ENCODE results near the gene PIPOX.

The PIPOX gene, protein sequence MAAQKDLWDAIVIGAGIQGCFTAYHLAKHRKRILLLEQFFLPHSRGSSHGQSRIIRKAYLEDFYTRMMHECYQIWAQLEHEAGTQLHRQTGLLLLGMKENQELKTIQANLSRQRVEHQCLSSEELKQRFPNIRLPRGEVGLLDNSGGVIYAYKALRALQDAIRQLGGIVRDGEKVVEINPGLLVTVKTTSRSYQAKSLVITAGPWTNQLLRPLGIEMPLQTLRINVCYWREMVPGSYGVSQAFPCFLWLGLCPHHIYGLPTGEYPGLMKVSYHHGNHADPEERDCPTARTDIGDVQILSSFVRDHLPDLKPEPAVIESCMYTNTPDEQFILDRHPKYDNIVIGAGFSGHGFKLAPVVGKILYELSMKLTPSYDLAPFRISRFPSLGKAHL

DNA sequence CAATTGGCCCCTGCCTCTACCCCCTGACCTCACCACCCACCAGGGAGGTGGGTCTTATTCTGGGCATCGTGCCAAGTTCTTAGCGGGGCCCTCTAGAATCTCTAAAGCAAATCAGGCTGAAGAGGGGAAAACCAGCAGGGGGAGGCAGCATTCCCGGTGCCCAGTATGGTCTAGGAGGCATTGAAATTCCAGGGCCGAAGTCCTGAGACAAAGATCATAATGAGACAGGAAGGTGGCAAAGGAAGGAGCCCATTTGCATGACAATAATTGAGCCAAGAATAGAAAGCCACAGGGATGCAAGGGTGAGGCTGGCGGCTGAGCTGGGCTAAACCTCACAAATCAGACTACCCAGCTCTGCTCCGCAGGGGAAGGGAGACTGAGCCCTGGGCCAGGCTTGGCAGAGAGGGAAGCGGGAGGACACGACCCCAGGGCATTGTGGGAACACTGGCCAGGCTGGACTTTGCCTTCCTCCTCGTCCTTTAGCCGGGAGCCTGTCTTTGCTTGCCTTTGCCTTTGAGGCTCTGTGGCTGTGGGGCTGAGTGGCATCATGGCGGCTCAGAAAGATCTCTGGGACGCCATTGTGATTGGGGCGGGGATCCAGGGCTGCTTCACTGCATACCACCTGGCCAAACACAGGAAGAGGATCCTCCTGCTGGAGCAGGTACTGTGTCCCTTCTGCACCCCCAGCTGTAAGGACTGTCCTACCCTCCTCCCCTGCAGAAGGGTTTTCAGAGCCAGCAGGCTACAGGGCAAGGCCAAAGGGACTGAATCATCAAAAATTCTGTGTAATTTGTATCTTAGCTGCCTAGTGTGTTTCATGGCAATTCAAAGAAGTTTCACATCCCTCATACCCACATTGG, at the start of gene PIPOX:
PIPOX (plus strand) TSS at position 463 of the 860 bp plus-strand sequence; CDS start at position 548, 85 bp downstream.
- in situ Hi-C loops (cut with MboI; ENCODE audit: low sequenced_read_pairs): no loop called here

DNA sequence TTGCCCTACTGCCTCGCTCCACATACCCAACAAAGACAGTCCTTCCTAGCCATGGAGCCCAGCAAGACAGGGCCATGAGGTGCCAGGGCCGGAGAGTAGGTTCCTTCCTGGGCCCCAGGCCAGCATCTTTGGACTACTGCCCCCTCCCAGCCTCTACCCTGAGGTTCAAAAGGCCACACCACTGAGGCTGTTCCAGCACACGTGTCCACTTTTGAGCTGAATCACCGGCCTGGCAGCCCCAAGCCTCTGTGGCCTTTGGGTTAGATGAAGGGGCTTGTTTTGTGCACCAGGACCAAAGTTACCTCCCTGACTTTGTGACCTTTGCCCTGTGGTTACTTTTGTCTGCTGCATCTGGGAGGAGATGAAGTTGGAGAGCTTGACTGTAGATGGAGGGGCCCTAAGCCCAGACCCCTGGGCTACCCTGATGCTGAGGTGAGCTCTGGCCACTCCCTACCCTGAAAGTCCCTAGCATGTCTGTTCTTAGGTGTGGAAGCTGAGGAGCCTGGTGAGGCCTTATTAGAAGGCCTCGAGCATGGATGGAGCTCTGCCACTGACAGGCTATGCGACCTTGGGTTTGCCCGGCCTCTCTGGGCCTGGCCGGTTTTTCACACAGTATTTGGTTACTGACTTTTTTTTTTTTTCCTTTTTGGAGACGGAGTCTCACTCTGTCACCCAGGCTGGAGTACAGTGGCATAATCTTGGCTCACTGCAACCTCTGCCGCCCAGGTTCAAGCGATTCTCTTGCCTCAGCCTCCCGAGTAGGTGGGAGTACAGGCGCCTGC, 49.1 kb upstream of the PIPOX start:
- in situ Hi-C loops (cut with MboI; ENCODE audit: low sequenced_read_pairs): no loop called here

DNA sequence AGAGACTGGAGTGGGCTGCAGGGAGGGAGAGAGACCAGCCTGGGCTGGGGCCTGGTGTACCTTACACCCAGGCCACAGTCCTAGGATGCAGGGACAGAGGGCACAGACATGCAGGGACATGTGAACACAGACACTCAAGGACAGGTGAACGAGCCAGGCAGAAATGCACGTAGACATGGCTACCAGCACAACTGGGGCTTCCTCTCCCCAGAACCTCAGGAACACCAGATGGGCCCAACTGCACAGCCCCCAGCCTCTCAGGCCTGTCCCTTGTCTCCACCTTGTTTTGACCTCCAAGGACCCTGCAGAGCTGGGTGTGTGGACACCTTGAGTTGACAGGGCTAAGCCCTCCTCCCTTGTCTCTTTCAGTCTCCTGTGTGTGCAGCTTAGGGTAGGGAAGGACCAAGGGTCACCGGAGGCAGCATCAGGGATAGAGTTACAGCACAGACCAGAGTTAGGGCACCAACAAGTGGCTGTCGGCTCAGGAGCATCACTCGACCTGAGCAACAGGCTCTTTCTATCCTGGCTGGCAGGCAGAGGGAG, 46.3 kb upstream of the PIPOX start:
- in situ Hi-C loops (cut with MboI; ENCODE audit: low sequenced_read_pairs): no loop called here

DNA sequence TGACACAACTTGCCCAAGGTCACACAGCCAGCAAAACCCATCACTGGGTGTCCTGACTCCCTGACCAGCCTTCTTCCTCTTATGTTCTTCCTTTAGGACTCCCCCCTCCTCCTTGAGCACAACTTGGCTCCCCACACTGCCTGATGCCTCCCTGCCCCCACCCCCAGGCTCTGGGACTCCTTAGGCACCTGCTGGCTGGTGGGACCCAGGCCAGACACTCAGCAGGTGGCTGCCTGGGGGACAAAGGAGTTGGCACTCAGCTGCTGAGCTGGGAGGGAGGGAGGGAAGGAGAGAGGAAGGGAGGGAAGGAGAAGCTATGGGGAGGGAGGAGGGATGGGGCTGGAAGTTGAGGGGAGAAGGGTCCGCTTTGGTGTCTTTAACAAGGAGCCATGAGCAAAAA, 45.1 kb upstream of the PIPOX start:
- in situ Hi-C loops (cut with MboI; ENCODE audit: low sequenced_read_pairs): no loop called here

DNA sequence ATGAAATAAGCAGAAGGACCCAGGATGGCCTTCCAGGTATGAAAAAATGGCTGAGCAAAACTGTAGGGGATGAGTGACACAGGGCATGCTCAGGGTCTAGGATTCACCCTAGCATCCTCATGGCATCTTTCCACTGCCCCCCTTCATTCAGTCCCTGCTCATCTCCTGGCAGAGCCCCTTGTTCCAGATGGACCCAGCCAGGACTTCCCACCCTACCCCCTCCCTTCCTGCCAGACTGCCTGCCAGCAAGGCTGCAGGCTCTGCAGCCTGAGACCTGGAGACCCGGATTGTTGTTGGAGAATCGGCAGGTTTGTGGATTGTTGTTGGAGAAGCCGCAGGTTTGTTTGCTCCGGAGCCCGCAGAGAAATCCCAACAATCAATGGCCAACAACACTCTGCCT, 43.7 kb upstream of the PIPOX start:
- in situ Hi-C loops (cut with MboI; ENCODE audit: low sequenced_read_pairs): no loop called here

DNA sequence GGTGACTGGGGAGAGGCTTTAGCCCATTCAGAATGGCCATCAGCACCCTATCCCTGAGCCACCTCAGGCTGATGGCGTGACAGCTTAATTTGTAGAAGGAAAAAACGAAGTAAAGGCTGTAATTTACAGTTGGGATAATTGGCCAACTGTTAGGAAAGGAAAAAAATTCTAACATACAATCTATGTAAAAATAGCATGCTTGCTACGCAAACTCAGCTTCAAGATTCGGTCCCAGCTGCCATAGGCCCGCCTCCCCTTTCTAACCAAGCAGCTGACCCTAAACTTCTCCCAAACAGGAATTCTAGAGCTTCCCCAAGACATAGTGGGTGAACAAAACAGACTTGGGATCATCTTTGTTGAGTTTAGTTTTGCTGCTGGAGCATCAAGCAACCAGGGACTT, 42.0 kb upstream of the PIPOX start:
- in situ Hi-C loops (cut with MboI; ENCODE audit: low sequenced_read_pairs): no loop called here

DNA sequence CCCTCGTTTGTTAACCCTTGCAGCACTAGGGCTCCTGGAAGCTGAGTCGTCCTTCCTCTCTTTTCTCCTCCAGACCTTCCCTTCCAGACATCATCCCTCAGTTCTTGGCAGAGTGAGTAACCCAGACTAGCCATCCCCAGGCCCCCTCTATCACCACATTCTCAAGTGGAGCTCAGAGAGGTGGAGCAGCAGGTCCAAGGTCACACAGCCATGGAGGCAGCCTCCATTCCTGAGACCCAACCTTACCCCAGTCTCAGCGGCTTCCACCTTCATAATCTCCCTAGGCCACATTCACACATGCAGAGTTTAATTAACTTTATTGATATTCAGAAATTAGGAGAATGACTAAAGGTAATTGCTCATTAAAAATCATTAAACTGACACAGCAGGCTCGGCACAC, 40.1 kb upstream of the PIPOX start:
- in situ Hi-C loops (cut with MboI; ENCODE audit: low sequenced_read_pairs): no loop called here

DNA sequence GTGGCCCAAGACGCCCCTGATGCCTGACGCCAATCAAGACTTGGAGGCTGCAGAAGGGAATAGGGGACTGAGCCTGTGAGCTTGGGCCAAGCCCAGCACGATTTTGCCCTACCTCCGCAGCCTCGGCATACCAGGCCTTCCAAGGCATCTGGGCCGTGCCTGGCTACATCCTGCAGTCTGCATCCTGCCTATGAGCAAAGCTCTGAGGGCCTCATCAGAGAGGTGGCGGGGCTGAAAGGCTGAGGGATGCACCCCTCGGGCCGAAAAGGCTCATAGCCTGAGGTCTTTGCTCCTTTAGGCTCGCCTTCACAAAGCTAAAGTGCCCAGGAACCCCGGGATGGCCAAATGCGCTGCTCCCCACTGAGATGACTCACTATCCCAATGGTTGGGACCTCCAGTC, 39.7 kb upstream of the PIPOX start:
- in situ Hi-C loops (cut with MboI; ENCODE audit: low sequenced_read_pairs): no loop called here

DNA sequence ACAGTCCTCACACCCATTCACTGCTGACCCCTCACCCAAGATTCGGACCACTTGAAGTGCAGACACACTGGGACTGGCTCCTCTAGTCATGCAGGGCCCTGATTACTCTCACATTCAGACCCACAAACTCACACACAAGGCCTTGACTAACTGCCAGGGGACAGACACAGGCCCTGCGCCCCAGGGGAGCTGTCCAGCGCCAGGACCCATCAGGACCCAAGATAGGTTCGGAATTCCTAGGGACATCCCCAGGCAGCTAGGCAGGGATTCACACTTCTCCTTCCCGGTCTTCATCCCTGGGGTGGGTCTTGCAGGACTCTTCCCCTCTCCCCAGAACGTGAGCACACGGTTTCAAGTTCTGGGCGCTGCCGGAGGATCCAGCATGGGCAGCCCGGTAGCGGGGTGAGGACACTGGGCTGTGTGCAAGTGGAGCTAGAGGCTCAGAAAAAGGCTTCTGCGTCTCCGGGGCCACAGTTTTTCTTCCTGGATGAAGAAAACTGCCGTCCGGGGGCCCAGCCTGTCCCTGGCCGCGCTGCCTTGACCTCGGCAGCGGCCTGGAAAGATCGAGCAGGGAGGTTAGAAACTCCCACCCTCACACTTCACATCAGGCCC, 38.8 kb upstream of the PIPOX start:
- in situ Hi-C loops (cut with MboI; ENCODE audit: low sequenced_read_pairs): no loop called here

DNA sequence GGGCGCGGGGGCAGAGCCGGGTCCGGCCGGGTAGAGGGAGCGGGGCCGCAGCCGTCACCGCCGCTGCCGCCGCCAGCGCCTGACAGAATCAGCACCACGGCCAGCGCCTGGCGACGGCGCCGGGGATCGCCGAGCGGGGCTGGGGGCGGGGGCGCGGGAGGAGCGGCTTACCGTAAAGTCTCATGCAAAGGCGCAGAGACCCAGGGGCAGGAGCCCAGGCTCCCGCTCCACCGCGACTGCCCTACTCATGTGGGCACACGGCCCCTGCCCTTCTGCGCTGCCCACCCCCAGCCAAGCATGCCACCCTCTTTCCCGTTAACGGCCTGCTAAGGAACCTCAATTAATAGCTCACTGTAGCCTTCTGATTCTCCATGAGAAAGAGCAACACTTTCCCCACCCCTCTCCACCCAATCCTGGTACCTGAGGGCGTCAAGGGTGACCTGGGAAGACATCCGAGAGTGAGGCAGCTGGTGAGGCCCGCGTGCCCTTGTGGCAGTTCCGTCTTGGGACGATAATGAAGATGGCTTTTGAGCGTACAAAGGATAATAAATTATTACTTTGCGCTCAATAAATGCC, 36.9 kb upstream of the PIPOX start, which contains the start of gene SEZ6:
SEZ6 (minus strand) TSS at position 98 of the 576 bp plus-strand sequence. CDS start 164 bp downstream, outside the sequence.
- in situ Hi-C loops (cut with MboI; ENCODE audit: low sequenced_read_pairs): no loop called here

DNA sequence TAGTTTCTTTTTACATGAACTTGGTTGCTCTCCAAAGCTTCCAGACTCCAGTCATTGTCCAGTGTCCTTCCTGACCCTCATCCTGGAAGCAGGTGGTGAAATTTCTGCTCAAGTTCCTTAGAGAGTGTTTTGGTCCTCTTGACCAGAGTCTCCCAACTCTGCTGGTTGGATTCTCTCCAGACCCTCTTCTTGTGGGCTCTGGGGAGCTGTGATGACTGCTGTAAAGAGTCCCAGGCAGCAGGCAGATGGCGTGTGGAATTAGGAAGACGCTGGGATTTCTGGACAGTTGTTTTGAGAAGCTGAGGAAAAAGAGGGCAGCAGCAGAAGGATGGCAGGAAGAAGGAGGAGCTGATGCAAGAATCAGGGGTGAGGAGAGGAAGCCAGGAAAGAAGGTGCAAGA, 35.5 kb upstream of the PIPOX start:
- in situ Hi-C loops (cut with MboI; ENCODE audit: low sequenced_read_pairs): no loop called here

DNA sequence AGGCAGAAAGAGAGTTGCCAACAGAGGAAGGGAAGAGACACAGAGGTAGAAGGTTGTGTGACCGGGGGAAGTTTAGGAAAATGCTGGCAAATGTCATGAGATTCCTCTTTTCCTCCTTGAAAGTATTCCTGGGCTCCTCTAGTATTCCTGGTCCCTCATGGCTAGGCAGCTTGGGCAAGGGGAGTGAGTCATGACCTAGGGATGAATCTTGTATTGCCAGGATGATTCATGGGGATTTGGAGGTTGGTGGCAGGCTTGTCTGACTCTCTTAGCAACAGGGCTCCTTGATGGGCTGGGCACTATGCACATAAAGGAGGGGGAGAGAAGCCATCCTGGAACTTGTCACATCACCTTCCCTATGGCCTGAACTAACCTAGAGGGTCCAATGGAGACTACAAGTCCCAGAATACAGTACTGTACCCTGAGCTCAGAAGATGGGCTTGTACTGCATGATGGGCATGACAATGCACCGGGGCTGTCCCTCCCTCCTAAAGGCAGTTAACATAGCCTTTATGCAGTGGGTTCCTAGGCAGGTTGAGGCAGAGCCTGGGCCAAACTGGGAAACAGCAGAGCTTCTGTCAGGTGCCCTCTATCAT, 35.0 kb upstream of the PIPOX start:
- in situ Hi-C loops (cut with MboI; ENCODE audit: low sequenced_read_pairs): no loop called here

DNA sequence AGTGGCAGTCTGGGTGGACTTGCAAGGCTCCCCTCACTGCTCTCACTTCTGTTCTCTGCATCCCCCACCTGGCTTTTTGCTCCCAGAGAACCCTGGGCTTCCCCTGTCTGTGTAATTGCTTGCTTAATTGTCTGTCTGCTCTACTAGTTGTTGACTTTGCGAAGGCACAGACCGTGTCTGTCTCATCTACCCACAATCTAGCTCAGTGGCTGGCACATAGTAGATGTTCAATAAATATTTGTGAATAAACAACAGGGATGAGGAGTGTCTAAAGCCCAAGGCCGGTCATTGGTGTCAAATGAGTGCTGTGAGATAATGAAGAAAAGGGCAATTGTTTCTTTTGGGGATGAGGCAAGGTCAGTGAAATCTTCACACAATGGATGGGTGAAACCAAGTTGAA, 34.4 kb upstream of the PIPOX start:
- in situ Hi-C loops (cut with MboI; ENCODE audit: low sequenced_read_pairs): no loop called here

DNA sequence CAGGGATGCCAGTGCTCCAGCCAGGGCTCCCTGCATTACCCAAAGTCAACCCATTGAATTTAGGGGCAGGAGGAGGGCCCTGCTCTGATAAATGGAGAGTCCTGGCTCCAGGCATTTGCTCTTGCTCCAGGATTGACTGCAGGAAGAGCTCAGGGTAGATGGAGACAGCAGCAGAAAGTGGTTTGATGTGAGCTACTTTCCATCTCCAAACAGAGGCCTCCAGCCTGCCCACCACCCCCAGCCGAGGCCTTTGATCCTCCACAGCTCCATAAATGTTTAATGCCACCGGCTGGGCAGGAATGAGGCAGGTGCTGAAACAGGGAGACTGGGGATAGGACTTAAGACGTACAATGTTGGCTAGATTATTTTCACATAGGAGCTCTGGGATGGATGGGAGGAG, 32.8 kb upstream of the PIPOX start:
- in situ Hi-C loops (cut with MboI; ENCODE audit: low sequenced_read_pairs): no loop called here

DNA sequence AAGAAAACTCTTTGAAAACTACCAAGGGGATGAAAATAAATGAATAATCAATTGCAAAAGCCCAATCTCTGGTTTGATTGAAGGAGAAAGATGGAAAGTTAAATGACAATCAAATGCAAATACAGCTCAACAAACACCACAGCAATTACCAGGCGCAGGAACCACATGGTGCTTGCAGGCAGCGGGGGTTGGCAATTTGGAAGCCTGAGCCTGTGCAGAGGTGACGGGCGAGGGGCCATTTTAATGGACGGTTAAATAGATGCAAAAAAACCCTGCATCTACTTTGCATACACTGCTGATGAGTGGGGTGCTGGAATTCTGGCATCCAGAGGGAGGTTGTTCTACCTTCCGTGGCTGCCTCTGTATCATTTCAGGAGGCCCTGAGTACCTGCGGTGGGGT, 32.4 kb upstream of the PIPOX start:
- in situ Hi-C loops (cut with MboI; ENCODE audit: low sequenced_read_pairs): no loop called here

DNA sequence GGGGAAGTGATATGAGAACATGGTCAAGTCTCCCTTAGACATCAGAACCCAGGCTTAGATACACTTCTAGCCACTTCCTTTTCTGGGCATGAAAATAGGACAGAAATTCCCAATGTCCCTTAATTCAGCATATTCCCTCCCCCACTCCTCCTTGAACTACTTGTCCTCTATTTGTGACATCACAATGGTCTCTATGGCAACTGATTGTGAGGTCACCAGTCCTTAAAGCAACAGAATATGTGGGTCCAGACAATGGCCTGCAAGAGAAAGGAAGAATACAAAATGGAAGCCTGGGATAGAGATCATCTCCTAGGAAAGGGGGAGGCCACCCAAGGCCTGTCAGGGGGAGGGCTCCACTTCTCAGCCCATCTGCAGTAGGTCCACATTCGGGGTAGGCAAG, 30.4 kb upstream of the PIPOX start:
- in situ Hi-C loops (cut with MboI; ENCODE audit: low sequenced_read_pairs): no loop called here

DNA sequence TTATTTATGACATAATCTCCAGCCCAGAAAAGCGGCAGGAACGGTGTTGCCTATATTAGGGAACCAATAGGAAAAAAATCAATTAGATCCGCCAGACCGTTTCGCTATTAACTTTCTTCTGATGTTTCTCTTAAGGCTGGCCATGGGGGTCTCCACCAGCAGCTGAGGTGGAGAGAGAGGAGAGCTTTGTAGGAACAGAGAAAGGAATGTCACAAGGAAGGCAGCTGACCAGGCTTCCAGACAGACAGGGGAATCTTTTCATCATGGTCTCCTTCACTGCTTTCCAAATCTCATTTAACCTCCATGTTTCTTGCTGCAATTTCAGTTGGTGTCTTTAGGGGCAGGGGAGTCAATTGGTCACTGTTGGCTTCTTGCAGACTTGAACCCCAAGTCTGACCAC, 28.2 kb upstream of the PIPOX start:
- in situ Hi-C loops (cut with MboI; ENCODE audit: low sequenced_read_pairs): no loop called here

DNA sequence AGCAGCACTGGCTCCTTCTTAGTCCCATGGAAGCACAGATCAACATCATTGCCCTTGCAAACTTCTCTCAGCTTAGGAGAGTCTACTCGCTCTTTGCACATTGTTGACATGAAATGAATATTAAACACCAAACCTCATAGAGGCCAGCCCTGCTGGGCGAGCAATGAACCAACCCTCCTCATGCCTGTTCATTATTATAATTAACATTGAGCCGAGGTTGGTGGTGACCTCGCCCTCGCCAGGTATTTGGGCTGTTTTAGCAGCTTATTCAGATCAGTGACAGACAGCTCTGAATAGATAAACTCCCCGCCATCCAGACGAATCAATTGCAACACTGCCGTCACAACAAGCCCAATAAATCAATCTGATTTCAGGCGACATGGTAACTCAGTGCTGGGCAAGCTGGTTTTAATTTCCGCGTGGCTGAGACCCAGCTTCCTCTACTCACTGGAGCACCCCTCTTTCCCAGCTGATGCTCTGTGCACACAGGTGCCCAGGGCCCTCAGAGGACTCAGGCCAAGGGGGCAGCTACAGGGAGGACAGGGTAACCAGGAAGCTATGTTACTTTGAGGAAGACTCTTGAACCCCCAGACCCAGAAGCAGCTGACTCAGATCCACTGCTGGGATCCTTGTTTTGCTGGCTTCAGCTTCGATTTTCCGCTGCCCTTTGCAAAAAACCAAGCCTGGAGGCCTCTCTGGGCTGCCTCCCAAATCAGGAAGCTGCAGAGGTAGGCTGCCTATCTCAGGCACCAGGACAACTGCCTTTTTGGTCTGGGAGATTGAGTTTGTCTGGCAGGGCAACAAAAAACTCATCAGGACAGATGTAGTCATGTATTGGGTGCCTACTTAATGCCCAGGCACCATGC, 26.4 kb upstream of the PIPOX start:
- in situ Hi-C loops (cut with MboI; ENCODE audit: low sequenced_read_pairs): no loop called here

Data from HL-60/S4 (cell line).